ENCODE data around the gene ANGPTL8.

ANGPTL8 gene

GRCh38 chr19:11265177-11265784 is 25.9 kb downstream of the ANGPTL8 start:
- H3K36me3 ChIP-seq (ENCODE audit: low read depth) = no peaks in the 10 kb centered on the region
- no peak for DNase-seq (ENCODE audit: low spot score)
- H3K4me1 ChIP-seq (ENCODE audit: insufficient read depth, poor library complexity, severe bottlenecking) = peaks cover 31% of the 10 kb centered on the region
- TF ChIP-seq, protein P1, sequence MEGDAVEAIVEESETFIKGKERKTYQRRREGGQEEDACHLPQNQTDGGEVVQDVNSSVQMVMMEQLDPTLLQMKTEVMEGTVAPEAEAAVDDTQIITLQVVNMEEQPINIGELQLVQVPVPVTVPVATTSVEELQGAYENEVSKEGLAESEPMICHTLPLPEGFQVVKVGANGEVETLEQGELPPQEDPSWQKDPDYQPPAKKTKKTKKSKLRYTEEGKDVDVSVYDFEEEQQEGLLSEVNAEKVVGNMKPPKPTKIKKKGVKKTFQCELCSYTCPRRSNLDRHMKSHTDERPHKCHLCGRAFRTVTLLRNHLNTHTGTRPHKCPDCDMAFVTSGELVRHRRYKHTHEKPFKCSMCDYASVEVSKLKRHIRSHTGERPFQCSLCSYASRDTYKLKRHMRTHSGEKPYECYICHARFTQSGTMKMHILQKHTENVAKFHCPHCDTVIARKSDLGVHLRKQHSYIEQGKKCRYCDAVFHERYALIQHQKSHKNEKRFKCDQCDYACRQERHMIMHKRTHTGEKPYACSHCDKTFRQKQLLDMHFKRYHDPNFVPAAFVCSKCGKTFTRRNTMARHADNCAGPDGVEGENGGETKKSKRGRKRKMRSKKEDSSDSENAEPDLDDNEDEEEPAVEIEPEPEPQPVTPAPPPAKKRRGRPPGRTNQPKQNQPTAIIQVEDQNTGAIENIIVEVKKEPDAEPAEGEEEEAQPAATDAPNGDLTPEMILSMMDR (IDR thresholded peaks at IDR 0.05; ENCODE audit: poor library complexity, severe bottlenecking) = no peak
- no peaks in the 10 kb centered on the region for H3K9me3 ChIP-seq (ENCODE audit: severe bottlenecking)
- ATAC-seq (ENCODE audit: low read depth) = no peak
- H3K27ac ChIP-seq (ENCODE audit: poor library complexity, severe bottlenecking) = peak overlapping the region; percentile 98
- no peak overlapping the region for H3K4me3 ChIP-seq (ENCODE audit: severe bottlenecking)
- H3K27me3 ChIP-seq (ENCODE audit: insufficient read depth, poor library complexity, severe bottlenecking) = no peaks in the 10 kb centered on the region

DNA sequence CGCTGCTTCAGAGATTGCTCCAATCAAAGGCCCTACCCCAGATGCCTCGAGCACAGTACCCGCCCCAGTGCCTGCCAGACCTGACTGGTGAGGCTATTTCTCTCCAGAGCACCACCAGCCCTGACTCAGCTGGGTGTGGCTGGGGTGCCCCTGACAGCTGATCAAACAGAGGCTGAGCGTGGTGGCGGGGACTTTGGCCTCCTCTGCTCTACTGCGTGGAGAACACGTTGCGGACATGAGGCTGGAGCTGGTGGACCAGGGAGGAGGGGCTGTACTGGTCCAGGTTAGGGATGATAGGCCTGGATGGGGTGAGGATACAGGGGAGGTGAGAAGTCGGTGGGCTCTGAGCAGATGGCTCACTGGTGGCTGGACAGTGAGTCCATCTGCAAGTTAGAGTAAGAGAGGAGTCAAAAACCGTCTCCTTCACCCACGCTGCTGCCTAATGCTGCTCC is 26.4 kb downstream of the ANGPTL8 start:
- Histone ChIP-seq H3K27ac (ENCODE audit: poor library complexity, severe bottlenecking) (peak overlapping the region; percentile 98), H3K4me3 (ENCODE audit: severe bottlenecking) (no peak overlapping the region), H3K27me3 (ENCODE audit: insufficient read depth, poor library complexity, severe bottlenecking) (no peaks in the 10 kb centered on the region), H3K36me3 (ENCODE audit: low read depth) (no peaks in the 10 kb centered on the region), H3K4me1 (ENCODE audit: insufficient read depth, poor library complexity, severe bottlenecking) (peaks cover 31% of the 10 kb centered on the region), H3K9me3 (ENCODE audit: severe bottlenecking) (no peaks in the 10 kb centered on the region)
- DNase-seq (ENCODE audit: low spot score) = peak; percentile 92
- TF ChIP-seq, protein P1 (IDR thresholded peaks at IDR 0.05; ENCODE audit: poor library complexity, severe bottlenecking) = no peak
- peak; percentile 83 for ATAC-seq (ENCODE audit: low read depth)

- TF ChIP-seq, protein P1 (IDR thresholded peaks at IDR 0.05; ENCODE audit: poor library complexity, severe bottlenecking) = no peak
- H3K27me3 ChIP-seq (ENCODE audit: insufficient read depth, poor library complexity, severe bottlenecking) = no peaks in the 10 kb centered on the region
- H3K27ac ChIP-seq (ENCODE audit: poor library complexity, severe bottlenecking) = peak overlapping the region; percentile 98
Observed at GRCh38 chr19:11267316-11268085, 28.1 kb downstream of the ANGPTL8 start.

GRCh38 chr19:11268783-11269267 is 29.4 kb downstream of the ANGPTL8 start:
- TF ChIP-seq, protein P1 (IDR thresholded peaks at IDR 0.05; ENCODE audit: poor library complexity, severe bottlenecking) = no peak
- H3K27ac ChIP-seq (ENCODE audit: poor library complexity, severe bottlenecking) = peak overlapping the region; percentile 98
- no peak for DNase-seq (ENCODE audit: low spot score)
- peak; percentile 58 for ATAC-seq (ENCODE audit: low read depth)
- no peaks in the 10 kb centered on the region for H3K27me3 ChIP-seq (ENCODE audit: insufficient read depth, poor library complexity, severe bottlenecking)
- no peaks in the 10 kb centered on the region for H3K9me3 ChIP-seq (ENCODE audit: severe bottlenecking)
- H3K36me3 ChIP-seq (ENCODE audit: low read depth) = no peaks in the 10 kb centered on the region
- peaks cover 31% of the 10 kb centered on the region for H3K4me1 ChIP-seq (ENCODE audit: insufficient read depth, poor library complexity, severe bottlenecking)
- H3K4me3 ChIP-seq (ENCODE audit: severe bottlenecking) = no peak overlapping the region

More at GRCh38 chr19:11267316-11268085, 28.1 kb downstream of the ANGPTL8 start:
- no peak for DNase-seq (ENCODE audit: low spot score)
- no peaks in the 10 kb centered on the region for H3K36me3 ChIP-seq (ENCODE audit: low read depth)
- H3K9me3 ChIP-seq (ENCODE audit: severe bottlenecking) = no peaks in the 10 kb centered on the region
- no peak overlapping the region for H3K4me3 ChIP-seq (ENCODE audit: severe bottlenecking)
- H3K4me1 ChIP-seq (ENCODE audit: insufficient read depth, poor library complexity, severe bottlenecking) = peaks cover 31% of the 10 kb centered on the region
- no peak for ATAC-seq (ENCODE audit: low read depth)
